ENCODE results near the gene CCDC178.

CCDC178 gene

GRCh38 chr18:33116376-33116775, 324.1 kb downstream of the CCDC178 start:
- peak; percentile 69 for TF ChIP-seq NFIC (IDR thresholded peaks at IDR 0.05)
- TF ChIP-seq ZBTB7A (IDR thresholded peaks at IDR 0.05; ENCODE audit: low read depth): no peak
- TF ChIP-seq, protein P1, sequence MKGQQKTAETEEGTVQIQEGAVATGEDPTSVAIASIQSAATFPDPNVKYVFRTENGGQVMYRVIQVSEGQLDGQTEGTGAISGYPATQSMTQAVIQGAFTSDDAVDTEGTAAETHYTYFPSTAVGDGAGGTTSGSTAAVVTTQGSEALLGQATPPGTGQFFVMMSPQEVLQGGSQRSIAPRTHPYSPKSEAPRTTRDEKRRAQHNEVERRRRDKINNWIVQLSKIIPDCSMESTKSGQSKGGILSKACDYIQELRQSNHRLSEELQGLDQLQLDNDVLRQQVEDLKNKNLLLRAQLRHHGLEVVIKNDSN (IDR thresholded peaks at IDR 0.05): no peak
- TF ChIP-seq EP300 (IDR thresholded peaks at IDR 0.05; ENCODE audit: borderline replicate concordance): peak; percentile 33; the same call in 1 of the 2 replicates
- no peak for TF ChIP-seq TCF12 (IDR thresholded peaks at IDR 0.05; ENCODE audit: low read depth)
- no peak for TF ChIP-seq FOXM1 (IDR thresholded peaks at IDR 0.05; ENCODE audit: borderline replicate concordance, low read depth)
- no peak for TF ChIP-seq TAF1 (IDR thresholded peaks at IDR 0.05; ENCODE audit: low read depth)
- no peak for TF ChIP-seq YY1 (IDR thresholded peaks at IDR 0.05; ENCODE audit: low read depth)
- TF ChIP-seq, protein P2, sequence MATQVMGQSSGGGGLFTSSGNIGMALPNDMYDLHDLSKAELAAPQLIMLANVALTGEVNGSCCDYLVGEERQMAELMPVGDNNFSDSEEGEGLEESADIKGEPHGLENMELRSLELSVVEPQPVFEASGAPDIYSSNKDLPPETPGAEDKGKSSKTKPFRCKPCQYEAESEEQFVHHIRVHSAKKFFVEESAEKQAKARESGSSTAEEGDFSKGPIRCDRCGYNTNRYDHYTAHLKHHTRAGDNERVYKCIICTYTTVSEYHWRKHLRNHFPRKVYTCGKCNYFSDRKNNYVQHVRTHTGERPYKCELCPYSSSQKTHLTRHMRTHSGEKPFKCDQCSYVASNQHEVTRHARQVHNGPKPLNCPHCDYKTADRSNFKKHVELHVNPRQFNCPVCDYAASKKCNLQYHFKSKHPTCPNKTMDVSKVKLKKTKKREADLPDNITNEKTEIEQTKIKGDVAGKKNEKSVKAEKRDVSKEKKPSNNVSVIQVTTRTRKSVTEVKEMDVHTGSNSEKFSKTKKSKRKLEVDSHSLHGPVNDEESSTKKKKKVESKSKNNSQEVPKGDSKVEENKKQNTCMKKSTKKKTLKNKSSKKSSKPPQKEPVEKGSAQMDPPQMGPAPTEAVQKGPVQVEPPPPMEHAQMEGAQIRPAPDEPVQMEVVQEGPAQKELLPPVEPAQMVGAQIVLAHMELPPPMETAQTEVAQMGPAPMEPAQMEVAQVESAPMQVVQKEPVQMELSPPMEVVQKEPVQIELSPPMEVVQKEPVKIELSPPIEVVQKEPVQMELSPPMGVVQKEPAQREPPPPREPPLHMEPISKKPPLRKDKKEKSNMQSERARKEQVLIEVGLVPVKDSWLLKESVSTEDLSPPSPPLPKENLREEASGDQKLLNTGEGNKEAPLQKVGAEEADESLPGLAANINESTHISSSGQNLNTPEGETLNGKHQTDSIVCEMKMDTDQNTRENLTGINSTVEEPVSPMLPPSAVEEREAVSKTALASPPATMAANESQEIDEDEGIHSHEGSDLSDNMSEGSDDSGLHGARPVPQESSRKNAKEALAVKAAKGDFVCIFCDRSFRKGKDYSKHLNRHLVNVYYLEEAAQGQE (IDR thresholded peaks at IDR 0.05; ENCODE audit: low read depth): no peak
- no peak for TF ChIP-seq CREB1 (IDR thresholded peaks at IDR 0.05; ENCODE audit: low read depth)
- no peak for TF ChIP-seq TEAD4 (IDR thresholded peaks at IDR 0.05)

DNA sequence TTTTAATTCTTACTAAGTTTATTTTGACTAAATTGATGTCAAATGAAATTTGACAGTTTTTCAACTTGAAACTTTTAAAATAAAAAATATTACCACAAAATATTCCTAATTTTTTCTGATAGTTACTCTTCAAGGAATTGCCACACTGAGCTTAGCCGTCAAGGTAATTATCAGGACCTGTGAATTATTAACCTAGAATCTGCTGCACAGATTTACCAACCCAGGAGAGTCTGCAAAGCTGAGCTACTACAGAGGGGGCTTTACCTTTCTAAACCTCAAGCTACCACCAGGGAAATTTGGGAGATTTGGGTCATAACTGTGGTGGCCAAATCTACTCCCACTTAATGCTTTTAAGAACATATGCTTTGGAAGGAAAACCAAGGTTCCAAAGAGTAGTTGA, 324.6 kb downstream of the CCDC178 start:
- TF ChIP-seq TAF1 (IDR thresholded peaks at IDR 0.05; ENCODE audit: low read depth) (no peak), EGR1 (IDR thresholded peaks at IDR 0.05) (no peak), NFIC (IDR thresholded peaks at IDR 0.05) (no peak)

- TF ChIP-seq, protein P2 (IDR thresholded peaks at IDR 0.05; ENCODE audit: low read depth): no peak
Measured at GRCh38 chr18:33115476-33115875, 325.0 kb downstream of the CCDC178 start.

DNA sequence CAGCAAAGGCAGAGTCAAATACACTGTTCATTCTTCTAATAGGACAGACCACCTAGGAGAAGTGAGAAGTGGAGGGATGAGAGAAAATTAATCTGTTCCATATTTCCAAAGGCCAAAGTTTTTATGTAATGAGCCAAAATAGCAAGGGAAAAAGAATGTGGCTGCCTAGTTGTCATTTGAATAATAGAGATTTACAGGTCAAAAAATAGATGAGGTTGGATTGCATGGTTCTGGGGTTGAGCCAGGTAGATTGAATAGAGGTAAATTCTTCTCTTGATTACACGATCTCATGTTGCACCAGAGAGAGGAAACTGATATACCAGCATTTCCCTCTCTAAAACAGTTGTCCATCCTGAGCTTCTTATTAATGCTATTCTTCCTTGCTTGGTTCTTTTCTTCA, 325.8 kb downstream of the CCDC178 start:
- TF ChIP-seq, protein P1 (IDR thresholded peaks at IDR 0.05): no peak
- no peak for TF ChIP-seq CREB1 (IDR thresholded peaks at IDR 0.05; ENCODE audit: low read depth)
- no peak for TF ChIP-seq CEBPB (IDR thresholded peaks at IDR 0.05)
- peak; percentile 64 for TF ChIP-seq NFIC (IDR thresholded peaks at IDR 0.05)
- TF ChIP-seq FOXM1 (IDR thresholded peaks at IDR 0.05; ENCODE audit: borderline replicate concordance, low read depth): peak; percentile 48; the same call in 1 of the 2 replicates
- no peak for TF ChIP-seq MAX (IDR thresholded peaks at IDR 0.05)
- TF ChIP-seq, protein P2 (IDR thresholded peaks at IDR 0.05; ENCODE audit: low read depth): no peak
- peak; percentile 58; the same call in 1 of the 2 replicates for TF ChIP-seq EP300 (IDR thresholded peaks at IDR 0.05; ENCODE audit: borderline replicate concordance)
- no peak for TF ChIP-seq TAF1 (IDR thresholded peaks at IDR 0.05; ENCODE audit: low read depth)
- no peak for TF ChIP-seq ZBTB7A (IDR thresholded peaks at IDR 0.05; ENCODE audit: low read depth)

GRCh38 chr18:33113416-33113815, 327.1 kb downstream of the CCDC178 start:
- TF ChIP-seq EP300 (IDR thresholded peaks at IDR 0.05; ENCODE audit: borderline replicate concordance): peak; percentile 52; the same call in 1 of the 2 replicates
- TF ChIP-seq CEBPB (IDR thresholded peaks at IDR 0.05): no peak
- TF ChIP-seq NFIC (IDR thresholded peaks at IDR 0.05): peak; percentile 15; the same call in 1 of the 2 replicates
- no peak for TF ChIP-seq YY1 (IDR thresholded peaks at IDR 0.05; ENCODE audit: low read depth)
- TF ChIP-seq TCF12 (IDR thresholded peaks at IDR 0.05; ENCODE audit: low read depth): 0 out of 2 replicates have a peak, but pooled peaks have one; percentile 25

GRCh38 chr18:33107511-33107910, 333.0 kb downstream of the CCDC178 start:
- TF ChIP-seq ZBTB7A (IDR thresholded peaks at IDR 0.05; ENCODE audit: low read depth) (no peak), RAD21 (IDR thresholded peaks at IDR 0.05; ENCODE audit: low read depth) (no peak), FOXM1 (IDR thresholded peaks at IDR 0.05; ENCODE audit: borderline replicate concordance, low read depth) (no peak), EP300 (IDR thresholded peaks at IDR 0.05; ENCODE audit: borderline replicate concordance) (no peak), CREB1 (IDR thresholded peaks at IDR 0.05; ENCODE audit: low read depth) (no peak), EGR1 (IDR thresholded peaks at IDR 0.05) (no peak)
